Stimulated activated CD8-positive, alpha-beta memory T cell treated with anti-CD3 and anti-CD28 coated beads, Interleukin-7, amount 100 ng/mL, for 24 hours (primary cell): ENCODE results near the gene AKAP13.
"Not testable (repeated sequence)": the region's sequence is repeated elsewhere in the genome, so short reads cannot be mapped to it uniquely, and the experiment has no call there.

Experiments
- DNase-seq: peaks from one replicate; pipeline ENCODE4 v3.0.0-alpha.2; 2020; ENCODE audit warnings: low read depth

AKAP13 gene

GRCh38 chr15:85794598-85795336, 414.4 kb downstream of the AKAP13 start, which contains the start of gene KLHL25:
KLHL25 (minus strand) TSS chr15:85794925; CDS start chr15:85769810, 25,115 bp downstream.
- peak; percentile 79 for DNase-seq

- DNase-seq, result no peak
Measured at GRCh38 chr15:85795337-85796305, 415.2 kb downstream of the AKAP13 start.

GRCh38 chr15:85796371-85796770, 416.0 kb downstream of the AKAP13 start:
- DNase-seq, result not testable (repeated sequence)
